Measurements from ENCODE around the gene KRTAP10-11.

- TF ChIP-seq CTCF (conservative IDR thresholded peaks at IDR 0.05; ENCODE audit: low read length) (no peak), EZH2phosphoT487 (IDR thresholded peaks at IDR 0.05; ENCODE audit: borderline replicate concordance, low read depth, low read length) (no peak)
Measured at GRCh38 chr21:44614161-44614631, 32.0 kb upstream of the KRTAP10-11 start.
